CD4-positive, alpha-beta memory T cell (primary cell): ENCODE measurements around the gene ZSCAN22. TPM values are rescaled to one million over a fixed set of nuclear protein-coding genes. Genes with fewer than 3 reads are reported as not detected.
A peak's percentile ranks its signal among the peaks of the same experiment; 100 is the strongest.

Source experiments
- CTCF ChIA-PET: fragments of 350-600 bp; sonication (Branson Sonifier 250); formaldehyde crosslinking; loops from one replicate; lab custom pipeline; 2021; ENCODE audit warnings: inconsistent platforms; ENCODE audit not compliant: partially characterized antibody; lab: Charles Lee
- POLR2A ChIA-PET: fragments of 350-600 bp; sonication (Branson Sonifier 250); formaldehyde crosslinking; loops from one replicate; lab custom pipeline; 2021; ENCODE audit not compliant: partially characterized antibody; lab: Charles Lee
- DNase-seq, 5 donors: peaks; one replicate each; pipeline versions ENCODE4 v3.0.0 to v3.0.0-alpha.2; 2020 to 2022; ENCODE audit warnings: mixed read lengths in 1 of 5
- H3K27ac ChIP-seq: one replicate; pipeline ENCODE4 v1.7.0; 2013; ENCODE audit warnings: low read depth, low read length
- H3K27me3 ChIP-seq: 2 replicates; pipeline ENCODE4 v1.7.0; 2013; ENCODE audit warnings: mild to moderate bottlenecking, low read length, moderate library complexity; ENCODE audit not compliant: insufficient read depth
- H3K36me3 ChIP-seq: 2 replicates; pipeline ENCODE4 v1.7.0; 2013; ENCODE audit warnings: mild to moderate bottlenecking, low read length, moderate library complexity; ENCODE audit not compliant: insufficient read depth
- H3K4me1 ChIP-seq: 2 replicates; pipeline ENCODE4 v1.7.0; 2013; ENCODE audit warnings: mild to moderate bottlenecking, low read length, moderate library complexity; ENCODE audit not compliant: insufficient read depth
- H3K4me3 ChIP-seq, 2 donors: one replicate each; pipeline ENCODE4 v1.7.0; 2013; ENCODE audit warnings: low read length in 2 of 2, mild to moderate bottlenecking in 1 of 2
- H3K9me3 ChIP-seq, 2 donors: one replicate each; pipeline ENCODE4 v1.7.0; 2013; ENCODE audit warnings: low read length in 2 of 2, control low read depth in 1 of 2; ENCODE audit not compliant: control insufficient read depth in 1 of 2
- H3K27ac Mint-ChIP-seq, 7 donors: one replicate each; pipeline ENCODE4 v1.8.0; 2020 to 2021; ENCODE audit warnings: mixed read lengths in 7 of 7, mild to moderate bottlenecking in 6 of 7, inconsistent platforms in 3 of 7, moderate library complexity in 3 of 7
- H3K27me3 Mint-ChIP-seq, 2 donors: one replicate each; pipeline ENCODE4 v1.8.0; 2020 to 2021; ENCODE audit warnings: mixed read lengths in 2 of 2
- H3K36me3 Mint-ChIP-seq, 2 donors: one replicate each; pipeline ENCODE4 v1.8.0; 2020 to 2021; ENCODE audit warnings: mixed read lengths in 2 of 2, inconsistent platforms in 1 of 2, mild to moderate bottlenecking in 1 of 2
- H3K4me1 Mint-ChIP-seq, 4 donors: one replicate each; pipeline ENCODE4 v1.8.0; 2020 to 2021; ENCODE audit warnings: mixed read lengths in 4 of 4, mild to moderate bottlenecking in 1 of 4
- H3K4me3 Mint-ChIP-seq, 8 donors: one replicate each; pipeline ENCODE4 v1.8.0; 2020 to 2021; ENCODE audit warnings: mixed read lengths in 8 of 8, mild to moderate bottlenecking in 7 of 8, moderate library complexity in 6 of 8, inconsistent platforms in 3 of 8
- H3K9me3 Mint-ChIP-seq, 8 donors: one replicate each; pipeline ENCODE4 v1.8.0; 2020 to 2021; ENCODE audit warnings: mixed read lengths in 8 of 8, mild to moderate bottlenecking in 5 of 8, inconsistent platforms in 3 of 8, moderate library complexity in 1 of 8
- intact Hi-C: fragments of 100-400 bp; cut with micrococcal nuclease; formaldehyde crosslinking; loops from one replicate; pipeline ENCODE4 v1.15.1; 2023
- polyA plus RNA-seq, 2 donors: library from polyadenylated mRNA; unstranded; fragments of 300-500 nt; fragmentation: Illumina TruSeq; gene quantifications; one replicate each; pipeline ENCODE4 v1.2.3, GENCODE V29; 2021
- total RNA-seq, 2 experiments: library from RNA; stranded (reverse); gene quantifications; one replicate each; pipeline ENCODE4 v1.2.3, GENCODE V29; 2021

Gene ZSCAN22
- total and polyA plus RNA-seq, 4 experiments from 2014 or later = 0.36 to 5.3 (median 4.2) TPM

- no peak overlapping the region for H3K27ac Mint-ChIP-seq
- intact Hi-C loops = no loop called here
These were observed 11.2 kb upstream of the ZSCAN22 start for GRCh38 chr19:58315580-58315979.

GRCh38 chr19:58317476-58318072, 9.2 kb upstream of the ZSCAN22 start:
- Histone ChIP-seq H3K9me3 (no peaks in the 10 kb centered on the region), H3K4me1 (no peaks in the 10 kb centered on the region), H3K27me3 (no peaks in the 10 kb centered on the region), H3K27ac (no peak overlapping the region), H3K36me3 (peaks cover 26% of the 10 kb centered on the region), H3K4me3 (no peak overlapping the region)
- DNase-seq = peak in 1 of 5 donors; percentile 15
- ChIA-PET CTCF (interaction anchor here (0.9 to 1.0 kb wide), 2 partner anchors 8 to 45 kb away, joined by 3 to 5 read pairs; partner anchors contain the start of gene ZNF497), POLR2A (interaction anchor here (0.6 to 1.7 kb wide), 5 partner anchors 12 to 191 kb away, joined by 3 to 5 read pairs (median 4); partner anchors contain the start of genes ERVK3-1 and ZNF497)
- Mint-ChIP-seq H3K4me3 (no peak overlapping the region), H3K27ac (peak overlapping the region in 1 of 7 donors; percentile 43), H3K36me3 (peaks cover 27 to 31% of the 10 kb centered on the region in 2 donors), H3K4me1 (peaks cover 0 to 3% (median 0%) of the 10 kb centered on the region in 4 donors), H3K27me3 (no peaks in the 10 kb centered on the region), H3K9me3 (no peaks in the 10 kb centered on the region)
- intact Hi-C loops = no loop called here

More at GRCh38 chr19:58315580-58315979, 11.2 kb upstream of the ZSCAN22 start:
- DNase-seq = no peak
- no peaks in the 10 kb centered on the region for H3K4me1 ChIP-seq
- H3K4me3 ChIP-seq = no peak overlapping the region
- ChIA-PET POLR2A (no interaction called here), CTCF (no interaction called here)
- Mint-ChIP-seq H3K36me3 (peaks cover 43 to 47% of the 10 kb centered on the region in 2 donors), H3K4me1 (peaks cover 3 to 6% (median 3%) of the 10 kb centered on the region in 4 donors), H3K4me3 (no peak overlapping the region), H3K27me3 (no peaks in the 10 kb centered on the region), H3K9me3 (no peaks in the 10 kb centered on the region)
- H3K36me3 ChIP-seq = peaks cover 37% of the 10 kb centered on the region
- H3K9me3 ChIP-seq = no peaks in the 10 kb centered on the region
- H3K27ac ChIP-seq = no peak overlapping the region
- no peaks in the 10 kb centered on the region for H3K27me3 ChIP-seq

- no peaks in the 10 kb centered on the region for H3K9me3 Mint-ChIP-seq
- H3K27ac ChIP-seq = no peak overlapping the region
- H3K4me3 Mint-ChIP-seq = no peak overlapping the region
- no peaks in the 10 kb centered on the region for H3K27me3 Mint-ChIP-seq
- intact Hi-C loops = no loop called here
- no peaks in the 10 kb centered on the region for H3K4me1 ChIP-seq
- no peaks in the 10 kb centered on the region for H3K27me3 ChIP-seq
- CTCF ChIA-PET = interaction anchor here (1.3 kb wide), 1 partner anchor 9 kb away, joined by 4 read pairs; no protein-coding TSS in a partner anchor
- no peaks in the 10 kb centered on the region for H3K9me3 ChIP-seq
- POLR2A ChIA-PET = interaction anchor here (0.6 to 1.4 kb wide), 3 partner anchors 29 to 46 kb away, joined by 3 to 4 read pairs (median 3); partner anchors contain the start of gene ZNF497
- peaks cover 0 to 3% (median 0%) of the 10 kb centered on the region in 4 donors for H3K4me1 Mint-ChIP-seq
- no peak for DNase-seq
- peak overlapping the region in 1 of 7 donors; percentile 22 for H3K27ac Mint-ChIP-seq
- peaks cover 20 to 24% of the 10 kb centered on the region in 2 donors for H3K36me3 Mint-ChIP-seq
- no peak overlapping the region for H3K4me3 ChIP-seq
- H3K36me3 ChIP-seq = peaks cover 19% of the 10 kb centered on the region
These were observed 8.5 kb upstream of the ZSCAN22 start for GRCh38 chr19:58318297-58318696.

GRCh38 chr19:58319241-58319640, 7.6 kb upstream of the ZSCAN22 start:
- Mint-ChIP-seq H3K27me3 (no peaks in the 10 kb centered on the region), H3K9me3 (no peaks in the 10 kb centered on the region), H3K4me3 (no peak overlapping the region), H3K4me1 (peaks cover 0 to 5% (median 0%) of the 10 kb centered on the region in 4 donors), H3K36me3 (peaks cover 14 to 15% of the 10 kb centered on the region in 2 donors), H3K27ac (no peak overlapping the region)
- Histone ChIP-seq H3K9me3 (no peaks in the 10 kb centered on the region), H3K4me1 (no peaks in the 10 kb centered on the region), H3K27me3 (no peaks in the 10 kb centered on the region), H3K27ac (no peak overlapping the region), H3K4me3 (no peak overlapping the region), H3K36me3 (peaks cover 13% of the 10 kb centered on the region)
- intact Hi-C loops = no loop called here
- CTCF ChIA-PET = interaction anchor here (1.3 kb wide), 1 partner anchor 10 kb away, joined by 4 read pairs; no protein-coding TSS in a partner anchor
- POLR2A ChIA-PET = interaction anchor here (1.3 to 1.4 kb wide), 2 partner anchors 43 to 45 kb away, joined by 3 to 4 read pairs; partner anchors contain the start of gene ZNF497
- no peak for DNase-seq

- no peak overlapping the region for H3K4me3 Mint-ChIP-seq
- no peaks in the 10 kb centered on the region for H3K36me3 Mint-ChIP-seq
- intact Hi-C loops = loop anchor here (1.0 to 5.0 kb wide), 9 partner anchors 20 to 143 kb away; partner anchors contain the start of genes ERVK3-1, ZNF132, ZNF274 and ZNF497
- H3K4me1 Mint-ChIP-seq = peaks cover 0 to 2% (median under 1%) of the 10 kb centered on the region in 4 donors
- Histone ChIP-seq H3K27me3 (no peaks in the 10 kb centered on the region), H3K4me3 (no peak overlapping the region), H3K4me1 (peaks cover 25% of the 10 kb centered on the region), H3K9me3 (no peaks in the 10 kb centered on the region), H3K27ac (no peak overlapping the region), H3K36me3 (no peaks in the 10 kb centered on the region)
- POLR2A ChIA-PET = interaction anchor here (1.6 to 1.8 kb wide), 3 partner anchors 20 to 194 kb away, joined by 5 to 11 read pairs (median 6); partner anchors contain the start of genes ERVK3-1 and ZBTB45
- CTCF ChIA-PET = no interaction called here
- H3K27ac Mint-ChIP-seq = no peak overlapping the region
- no peak for DNase-seq
- H3K27me3 Mint-ChIP-seq = no peaks in the 10 kb centered on the region
- no peaks in the 10 kb centered on the region for H3K9me3 Mint-ChIP-seq
These were observed 1.3 kb upstream of the ZSCAN22 start for GRCh38 chr19:58325311-58326022.

GRCh38 chr19:58326501-58326913, 287 bp upstream of the ZSCAN22 start:
- H3K27ac Mint-ChIP-seq = no peak overlapping the region
- no peaks in the 10 kb centered on the region for H3K27me3 Mint-ChIP-seq
- POLR2A ChIA-PET = interaction anchor here (0.6 to 1.8 kb wide), 12 partner anchors 19 to 217 kb away, joined by 3 to 13 read pairs (median 4); partner anchors contain the start of genes ERVK3-1, TRIM28, ZBTB45 and ZNF497
- no peaks in the 10 kb centered on the region for H3K36me3 Mint-ChIP-seq
- Histone ChIP-seq H3K36me3 (no peaks in the 10 kb centered on the region), H3K4me1 (peaks cover 25% of the 10 kb centered on the region), H3K27ac (peak overlapping the region; percentile 80), H3K4me3 (peak overlapping the region; percentile 32 to 77), H3K27me3 (no peaks in the 10 kb centered on the region), H3K9me3 (no peaks in the 10 kb centered on the region)
- no peak for DNase-seq
- no peaks in the 10 kb centered on the region for H3K9me3 Mint-ChIP-seq
- peaks cover 0 to 2% (median under 1%) of the 10 kb centered on the region in 4 donors for H3K4me1 Mint-ChIP-seq
- intact Hi-C loops = loop anchor here (1.0 to 5.0 kb wide), 9 partner anchors 21 to 144 kb away; partner anchors contain the start of genes ERVK3-1, ZNF132, ZNF274 and ZNF497
- H3K4me3 Mint-ChIP-seq = no peak overlapping the region
- CTCF ChIA-PET = no interaction called here
